ENCODE results near the gene KRT39. TPM values are rescaled to one million over a fixed set of nuclear protein-coding genes. Genes with fewer than 3 reads are reported as not detected.

Gene KRT39
- total and polyA plus RNA-seq, 2 of the 13 experiments (the other 11 are each of a cell fraction or from before 2014, with no cell fraction given) = 0.07 to 1.2 TPM

DNA sequence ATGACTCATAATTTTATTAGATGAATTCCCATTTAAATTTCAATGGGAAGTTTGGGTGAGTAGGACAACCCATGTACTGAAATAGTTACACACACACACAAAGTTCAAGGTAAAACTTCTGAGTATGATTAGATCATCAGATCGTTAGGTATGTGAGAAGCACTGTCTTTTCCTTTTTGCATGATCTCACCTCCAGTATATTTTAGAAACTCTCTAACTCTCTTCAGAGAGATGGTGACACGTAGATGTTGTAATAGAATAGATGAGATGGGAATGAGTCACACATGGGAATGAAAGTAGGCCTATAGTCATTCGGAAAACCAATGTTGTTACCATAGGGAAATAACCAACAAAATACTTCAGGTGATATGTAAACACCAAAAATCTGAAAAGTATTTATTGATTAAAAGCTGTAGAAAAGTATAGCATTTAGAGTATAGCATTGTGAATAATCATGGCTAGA lies 51.5 kb downstream of the KRT39 start (continued):
- TF ChIP-seq TBP (CRISPR knock-in tag; IDR thresholded peaks at IDR 0.05) (no peak), TCF7 (IDR thresholded peaks at IDR 0.05; ENCODE audit: low read depth) (peak; percentile 62), ZNF7 (CRISPR knock-in tag; IDR thresholded peaks at IDR 0.05) (no peak), NR2F1 (CRISPR knock-in tag; IDR thresholded peaks at IDR 0.05) (peak; percentile 22 to 67; a peak in 2 of 4 replicates), ZNF264 (CRISPR knock-in tag; IDR thresholded peaks at IDR 0.05) (no peak), IRX3 (CRISPR knock-in tag; IDR thresholded peaks at IDR 0.05; ENCODE audit: borderline replicate concordance, low read depth) (no peak), CBX5 (CRISPR knock-in tag; IDR thresholded peaks at IDR 0.05; ENCODE audit: borderline replicate concordance) (no peak), ZNF101 (CRISPR knock-in tag; IDR thresholded peaks at IDR 0.05; ENCODE audit: borderline replicate concordance, low read depth) (no peak), ZNF670 (CRISPR knock-in tag; IDR thresholded peaks at IDR 0.05; ENCODE audit: borderline replicate concordance) (no peak), USF2 (IDR thresholded peaks at IDR 0.05; ENCODE audit: low read depth, low read length) (no peak), USF2 (CRISPR knock-in tag; IDR thresholded peaks at IDR 0.05; ENCODE audit: borderline replicate concordance) (no peak), FOXK2 (IDR thresholded peaks at IDR 0.05) (peak; percentile 53; the same call in 1 of the 2 replicates), ZNF335 (CRISPR knock-in tag; IDR thresholded peaks at IDR 0.05) (no peak; the same call in 1 of the 2 replicates), MAX (IDR thresholded peaks at IDR 0.05) (no peak), EP300 (IDR thresholded peaks at IDR 0.05; ENCODE audit: low read depth in 2 of 2, low read length in 2 of 2) (peak; percentile 12 to 79; a peak in 1 of 4 replicates), EP300 (CRISPR knock-in tag; IDR thresholded peaks at IDR 0.05; ENCODE audit: borderline replicate concordance) (peak; percentile 78), ZNF547 (CRISPR knock-in tag; IDR thresholded peaks at IDR 0.05) (no peak), ZNF441 (CRISPR knock-in tag; IDR thresholded peaks at IDR 0.05; ENCODE audit: borderline replicate concordance) (no peak), RFX1 (IDR thresholded peaks at IDR 0.05) (peak; percentile 59), ZNF235 (CRISPR knock-in tag; IDR thresholded peaks at IDR 0.05; ENCODE audit: borderline replicate concordance) (no peak), FOXA3 (CRISPR knock-in tag; IDR thresholded peaks at IDR 0.05) (peak; percentile 62; the same call in 1 of the 2 replicates), SETDB1 (CRISPR knock-in tag; IDR thresholded peaks at IDR 0.05; ENCODE audit: borderline replicate concordance) (no peak), ZNF430 (CRISPR knock-in tag; IDR thresholded peaks at IDR 0.05) (no peak), THAP7 (CRISPR knock-in tag; IDR thresholded peaks at IDR 0.05) (no peak), ZNF317 (CRISPR knock-in tag; IDR thresholded peaks at IDR 0.05) (no peak), ZNF501 (CRISPR knock-in tag; IDR thresholded peaks at IDR 0.05) (no peak)
- TF ChIP-seq, protein P1, sequence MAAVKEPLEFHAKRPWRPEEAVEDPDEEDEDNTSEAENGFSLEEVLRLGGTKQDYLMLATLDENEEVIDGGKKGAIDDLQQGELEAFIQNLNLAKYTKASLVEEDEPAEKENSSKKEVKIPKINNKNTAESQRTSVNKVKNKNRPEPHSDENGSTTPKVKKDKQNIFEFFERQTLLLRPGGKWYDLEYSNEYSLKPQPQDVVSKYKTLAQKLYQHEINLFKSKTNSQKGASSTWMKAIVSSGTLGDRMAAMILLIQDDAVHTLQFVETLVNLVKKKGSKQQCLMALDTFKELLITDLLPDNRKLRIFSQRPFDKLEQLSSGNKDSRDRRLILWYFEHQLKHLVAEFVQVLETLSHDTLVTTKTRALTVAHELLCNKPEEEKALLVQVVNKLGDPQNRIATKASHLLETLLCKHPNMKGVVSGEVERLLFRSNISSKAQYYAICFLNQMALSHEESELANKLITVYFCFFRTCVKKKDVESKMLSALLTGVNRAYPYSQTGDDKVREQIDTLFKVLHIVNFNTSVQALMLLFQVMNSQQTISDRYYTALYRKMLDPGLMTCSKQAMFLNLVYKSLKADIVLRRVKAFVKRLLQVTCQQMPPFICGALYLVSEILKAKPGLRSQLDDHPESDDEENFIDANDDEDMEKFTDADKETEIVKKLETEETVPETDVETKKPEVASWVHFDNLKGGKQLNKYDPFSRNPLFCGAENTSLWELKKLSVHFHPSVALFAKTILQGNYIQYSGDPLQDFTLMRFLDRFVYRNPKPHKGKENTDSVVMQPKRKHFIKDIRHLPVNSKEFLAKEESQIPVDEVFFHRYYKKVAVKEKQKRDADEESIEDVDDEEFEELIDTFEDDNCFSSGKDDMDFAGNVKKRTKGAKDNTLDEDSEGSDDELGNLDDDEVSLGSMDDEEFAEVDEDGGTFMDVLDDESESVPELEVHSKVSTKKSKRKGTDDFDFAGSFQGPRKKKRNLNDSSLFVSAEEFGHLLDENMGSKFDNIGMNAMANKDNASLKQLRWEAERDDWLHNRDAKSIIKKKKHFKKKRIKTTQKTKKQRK (IDR thresholded peaks at IDR 0.05; ENCODE audit: low read length) = no peak

All from HepG2 (cell line).